Transverse colon (tissue), 4 donors: Measurements from ENCODE around the gene MAPK8IP2. TPM values are rescaled to one million over a fixed set of nuclear protein-coding genes. Genes with fewer than 3 reads are reported as not detected.

Experiments used
- DNase-seq: peaks from one replicate; pipeline ENCODE4 v3.0.0-alpha.2; 2019
- H3K27ac ChIP-seq, 4 donors: fragments of 200-600 bp; sonication (generic); 2 replicates each; pipeline ENCODE4 v1.5.1; 2016 to 2018; ENCODE audit warnings: inconsistent platforms in 4 of 4
- H3K27me3 ChIP-seq: fragments of 200-600 bp; sonication (generic); 2 replicates; pipeline ENCODE4 v1.5.1; 2017; ENCODE audit warnings: inconsistent platforms
- H3K36me3 ChIP-seq, 4 donors: fragments of 200-600 bp; sonication (generic); 2 replicates each; pipeline ENCODE4 v1.5.1; 2017 to 2019; ENCODE audit warnings: inconsistent platforms in 4 of 4
- H3K4me1 ChIP-seq, 4 donors: fragments of 200-600 bp; sonication (generic); 2 replicates each; pipeline ENCODE4 v1.5.1; 2017 to 2020; ENCODE audit warnings: inconsistent platforms in 4 of 4
- H3K4me3 ChIP-seq, 4 donors: fragments of 200-600 bp; sonication (generic); 1 replicate in 1 of 4; 2 replicates in 3 of 4; pipeline versions ENCODE4 v1.5.1 to v1.6.1; 2017 to 2019; ENCODE audit warnings: inconsistent platforms in 4 of 4
- H3K9me3 ChIP-seq, 2 donors: fragments of 200-600 bp; sonication (generic); 2 replicates each; pipeline ENCODE4 v1.5.1; 2017 to 2019; ENCODE audit warnings: inconsistent platforms in 2 of 2
- CTCF ChIP-seq, 5 experiments: fragments of 200-600 bp in 3 of 5; fragments of 450-650 bp in 2 of 5; sonication (generic) in 3 of 5; IDR thresholded peaks; 1 replicate in 2 of 5; 2 replicates in 3 of 5; pipeline ENCODE4 v1.5.1; 2016 to 2017; ENCODE audit warnings: antibody characterized with exemption in 5 of 5, inconsistent platforms in 3 of 5, mild to moderate bottlenecking in 2 of 5, moderate library complexity in 1 of 5
- EP300 ChIP-seq: sonication (generic); formaldehyde crosslinking; IDR thresholded peaks from one replicate; pipeline ENCODE4 v1.6.1; 2017; ENCODE audit warnings: antibody characterized with exemption, low read depth
- POLR2A ChIP-seq: fragments of 450-650 bp; IDR thresholded peaks from one replicate; pipeline ENCODE4 v1.6.1; 2016; ENCODE audit warnings: antibody characterized with exemption, mild to moderate bottlenecking, moderate library complexity
- POLR2AphosphoS5 ChIP-seq, 3 donors: sonication (generic); formaldehyde crosslinking; IDR thresholded peaks; one replicate each; pipeline ENCODE4 v1.6.1; 2016; ENCODE audit warnings: antibody characterized with exemption in 3 of 3
- WGBS, 2 donors: methylation state at CpG; one replicate each; pipeline ENCODE4 v1.1.5; 2018; ENCODE audit warnings: low coverage in 1 of 2; 5-methylcytosine and 5-hydroxymethylcytosine counted together
- in situ Hi-C, 4 donors: fragments of 200-750 bp; cut with MboI; loops; one replicate each; pipeline versions ENCODE4 v1.15.0 to v1.15.1; 2017; ENCODE audit warnings: low sequenced_read_pairs in 3 of 4, low pct_ligation_motif_present in 1 of 4, low pct_unique_long_range_greater_than_20kb in 1 of 4
- intact Hi-C: fragments of 100-400 bp; cut with DNase I; formaldehyde crosslinking; loops from one replicate; pipeline ENCODE4 v1.15.1; 2023; ENCODE audit warnings: low total_unique reads
- total RNA-seq, 4 donors: library from RNA; depleted of rRNA; stranded (reverse); fragments of >200 nt; gene quantifications; one replicate each; pipeline ENCODE4 v1.1.0, GENCODE V29; 2016

Gene MAPK8IP2
- total RNA-seq, 4 donors from 2014 or later: 1.1 to 3.4 (median 1.8) TPM

GRCh38 chr22:50572965-50573364 is 27.6 kb upstream of the MAPK8IP2 start:
- DNase-seq: no peak
- no peak for TF ChIP-seq EP300
- TF ChIP-seq CTCF (IDR thresholded peaks at IDR 0.05): no peak
- no peak for TF ChIP-seq POLR2AphosphoS5 (IDR thresholded peaks at IDR 0.05)
- no peak for TF ChIP-seq POLR2A
- no peak overlapping the region for H3K4me3 ChIP-seq
- peaks cover 0 to 14% (median 4%) of the 10 kb centered on the region in 4 donors for H3K4me1 ChIP-seq
- intact Hi-C loops (no loop called here), in situ Hi-C loops (no loop called here)
- no peaks in the 10 kb centered on the region for H3K36me3 ChIP-seq
- H3K9me3 ChIP-seq: no peaks in the 10 kb centered on the region
- no peak overlapping the region for H3K27ac ChIP-seq
- 95% methylated on average over 11 of the region's 11 CpGs; no CpG with 5 or more reads in 1 of the 2 donors for WGBS, 2 donors
- no peaks in the 10 kb centered on the region for H3K27me3 ChIP-seq

GRCh38 chr22:50573491-50574382 is 26.9 kb upstream of the MAPK8IP2 start:
- Histone ChIP-seq H3K27me3 (no peaks in the 10 kb centered on the region), H3K4me1 (peaks cover 0 to 16% (median 12%) of the 10 kb centered on the region in 4 donors), H3K4me3 (no peak overlapping the region), H3K27ac (no peak overlapping the region), H3K9me3 (no peaks in the 10 kb centered on the region), H3K36me3 (no peaks in the 10 kb centered on the region)
- in situ Hi-C loops: no loop called here
- DNase-seq: no peak
- intact Hi-C loops: no loop called here
- 94 to 100% methylated on average over 2 to 26 of the region's 26 CpGs for WGBS, 2 donors
- TF ChIP-seq CTCF (IDR thresholded peaks at IDR 0.05) (no peak), POLR2AphosphoS5 (IDR thresholded peaks at IDR 0.05) (no peak), POLR2A (no peak), EP300 (no peak)

GRCh38 chr22:50574383-50574755 is 26.2 kb upstream of the MAPK8IP2 start:
- WGBS, 2 donors: 89 to 98% methylated on average over 6 to 11 of the region's 11 CpGs
- H3K4me1 ChIP-seq: peaks cover 0 to 14% (median 11%) of the 10 kb centered on the region in 4 donors
- H3K4me3 ChIP-seq: no peak overlapping the region
- intact Hi-C loops: no loop called here
- no peak overlapping the region for H3K27ac ChIP-seq
- TF ChIP-seq POLR2AphosphoS5 (IDR thresholded peaks at IDR 0.05): no peak
- TF ChIP-seq POLR2A: no peak
- no peak for TF ChIP-seq EP300
- TF ChIP-seq CTCF (IDR thresholded peaks at IDR 0.05): no peak
- in situ Hi-C loops: no loop called here
- H3K27me3 ChIP-seq: no peaks in the 10 kb centered on the region
- no peak for DNase-seq
- no peaks in the 10 kb centered on the region for H3K9me3 ChIP-seq
- no peaks in the 10 kb centered on the region for H3K36me3 ChIP-seq

GRCh38 chr22:50575426-50575941 is 25.1 kb upstream of the MAPK8IP2 start:
- intact Hi-C loops: no loop called here

More at GRCh38 chr22:50575426-50575941, 25.1 kb upstream of the MAPK8IP2 start:
- WGBS, 2 donors: 64 to 91% methylated on average over 2 to 8 of the region's 8 CpGs
- H3K9me3 ChIP-seq: no peaks in the 10 kb centered on the region
- TF ChIP-seq EP300 (no peak), POLR2A (no peak), CTCF (IDR thresholded peaks at IDR 0.05) (no peak), POLR2AphosphoS5 (IDR thresholded peaks at IDR 0.05) (no peak)
- no peaks in the 10 kb centered on the region for H3K36me3 ChIP-seq
- no peak overlapping the region for H3K27ac ChIP-seq
- peaks cover 0 to 12% (median 10%) of the 10 kb centered on the region in 4 donors for H3K4me1 ChIP-seq
- in situ Hi-C loops: no loop called here
- no peak for DNase-seq
- no peaks in the 10 kb centered on the region for H3K27me3 ChIP-seq
- H3K4me3 ChIP-seq: no peak overlapping the region
